Glomerular visceral epithelial cell (primary cell): Measurements from ENCODE around the gene KCTD4.
"Not testable (repeated sequence)": the region's sequence is repeated elsewhere in the genome, so short reads cannot be mapped to it uniquely, and the experiment has no call there.

Source experiments
- DNase-seq: peaks from one replicate; pipeline ENCODE4 v3.0.0-alpha.2; 2016; ENCODE audit errors: extremely low spot score

The KCTD4 gene

DNA sequence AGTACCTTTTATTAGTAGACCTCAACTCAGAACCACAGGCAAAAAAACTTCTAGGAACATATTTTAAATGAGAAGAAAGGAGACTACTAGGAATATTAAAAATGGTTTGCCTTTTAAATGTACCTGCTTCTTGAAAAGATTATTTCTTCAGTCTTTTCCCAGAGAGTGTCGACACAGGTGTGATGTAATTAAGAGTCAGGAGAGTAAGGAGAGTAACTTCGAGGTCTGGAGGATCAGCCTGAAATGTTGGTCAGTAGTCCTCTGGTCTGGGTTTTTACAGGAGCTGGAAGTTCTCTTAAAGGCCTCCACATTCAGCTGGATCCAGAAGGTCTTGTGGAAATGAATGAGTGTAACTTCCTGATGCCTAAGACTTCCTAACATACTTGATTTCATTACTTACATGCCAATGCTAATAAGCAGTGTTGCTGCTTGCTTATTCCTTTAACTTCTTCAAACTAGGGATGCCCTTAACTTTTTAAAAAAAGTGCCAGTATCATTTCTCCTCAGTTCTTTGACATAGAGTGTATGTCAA, at the start of gene KCTD4:
Gene KCTD4, minus strand, starts transcription at position 345 of the 532 bp plus-strand sequence. CDS start 6,478 bp downstream, outside the sequence.
- DNase-seq: no peak

DNA sequence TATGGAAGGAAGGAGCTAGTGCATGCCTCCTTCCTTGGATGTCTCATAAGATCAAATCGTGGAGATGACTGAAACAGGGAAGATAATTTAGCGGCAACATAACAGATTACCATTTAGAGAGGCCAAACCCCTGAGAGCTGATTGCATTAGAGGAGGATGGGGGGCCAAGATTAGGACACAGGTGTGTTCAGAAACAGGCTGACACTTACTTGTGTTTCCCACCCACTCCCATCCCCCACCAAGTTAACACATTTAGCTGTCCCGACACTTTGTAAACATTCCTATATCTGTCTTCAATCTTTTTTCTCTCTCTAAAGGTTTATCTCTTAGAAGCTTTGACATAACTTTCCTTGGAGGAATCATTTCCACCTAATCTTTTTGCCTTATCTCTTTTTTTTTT, 48.8 kb upstream of the KCTD4 start:
- DNase-seq: no peak

DNA sequence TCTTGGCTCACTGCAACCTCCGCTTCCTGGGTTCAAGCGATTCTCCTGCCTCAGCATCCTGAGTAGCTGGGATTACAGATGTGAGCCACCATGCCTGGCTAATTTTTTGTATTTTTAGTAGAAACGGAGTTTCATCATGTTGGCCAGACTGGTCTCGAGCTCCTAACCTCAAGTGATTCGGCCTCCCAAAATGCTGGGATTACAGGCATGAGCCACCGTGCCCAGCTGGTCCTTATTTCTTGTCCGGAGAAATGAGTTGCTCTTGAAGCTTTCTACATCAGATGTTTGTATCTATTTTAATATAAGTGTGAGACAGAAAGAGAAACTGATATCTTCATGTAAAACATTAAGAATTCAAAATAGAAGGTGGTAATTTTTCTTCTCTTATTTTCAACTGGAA, 43.9 kb upstream of the KCTD4 start:
- DNase-seq: not testable (repeated sequence)

DNA sequence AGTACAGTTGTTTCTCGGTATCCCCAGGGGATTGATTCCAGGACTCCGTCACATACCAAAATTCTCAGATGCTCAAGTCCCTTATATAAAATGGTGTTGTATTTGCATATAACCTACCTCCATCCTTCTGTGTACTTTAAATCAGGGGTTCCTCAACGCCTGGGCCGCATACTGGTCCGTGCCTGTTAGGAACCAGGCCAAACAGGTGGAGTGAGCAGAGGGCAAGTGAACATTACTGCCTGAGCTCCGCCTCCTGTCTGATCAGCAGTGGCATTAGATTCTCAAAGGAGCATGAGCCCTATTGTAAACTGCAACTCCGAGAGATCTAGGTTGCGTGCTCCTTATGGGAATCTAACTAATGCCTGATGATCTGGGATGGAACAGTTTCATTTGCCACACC, 42.2 kb upstream of the KCTD4 start:
- DNase-seq: no peak

DNA sequence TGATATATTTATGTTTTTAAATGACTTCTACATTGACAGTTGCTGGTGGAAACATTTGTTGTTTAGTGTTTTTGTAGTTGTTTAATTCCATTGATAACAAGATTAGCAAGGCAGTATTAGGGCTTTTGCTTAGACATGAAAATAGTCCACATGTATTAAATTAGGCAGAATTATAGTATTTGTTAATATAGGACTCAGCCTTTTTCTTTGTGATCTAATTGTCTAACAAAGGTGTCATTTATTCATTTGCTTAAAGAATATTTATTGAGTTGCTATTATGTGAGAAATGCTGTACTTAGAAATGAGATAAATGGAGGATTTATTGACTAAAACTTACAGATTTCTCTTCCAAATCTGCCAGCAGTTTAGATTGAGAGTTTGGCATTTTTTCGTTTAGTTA, 41.7 kb upstream of the KCTD4 start:
- DNase-seq: no peak

DNA sequence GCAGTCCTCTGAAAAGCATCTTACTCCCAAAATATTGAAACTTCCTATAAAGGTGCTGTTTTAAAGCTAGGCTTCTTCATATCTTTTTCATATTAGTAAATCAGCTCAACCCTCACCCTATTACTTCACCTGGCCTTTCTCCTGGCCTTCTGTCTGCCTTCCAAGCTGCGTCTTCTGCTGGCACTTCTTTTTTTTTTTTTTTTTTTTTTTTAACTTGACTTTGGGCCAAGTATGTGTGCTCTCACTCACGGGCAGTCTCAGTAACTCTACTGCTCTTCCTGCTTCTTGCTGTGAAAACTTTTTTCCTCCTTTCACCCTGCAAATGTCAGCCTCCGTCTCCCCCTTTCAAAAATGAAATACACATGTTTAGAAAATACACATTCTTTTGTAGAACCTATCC, 41.2 kb upstream of the KCTD4 start:
- peak; percentile 63 for DNase-seq

DNA sequence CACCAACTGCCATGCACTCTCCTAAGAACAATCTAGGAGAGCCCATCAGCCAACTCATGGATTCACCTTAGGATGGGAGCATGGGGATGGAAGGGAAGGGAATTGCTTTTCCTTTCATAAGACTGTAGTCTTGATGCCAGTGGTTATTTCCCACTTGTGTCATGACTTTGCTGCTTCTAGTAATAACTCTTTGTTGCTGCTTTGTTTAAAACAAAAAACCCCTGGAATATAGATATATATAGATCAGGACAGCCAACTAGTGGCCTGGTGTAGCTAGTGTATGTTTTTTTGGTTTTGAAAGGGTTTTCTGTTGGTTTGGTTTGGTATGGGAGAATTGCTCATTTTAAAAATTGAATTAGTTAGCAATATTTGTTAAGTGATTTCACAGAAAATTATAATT, 39.3 kb upstream of the KCTD4 start:
- DNase-seq: no peak

DNA sequence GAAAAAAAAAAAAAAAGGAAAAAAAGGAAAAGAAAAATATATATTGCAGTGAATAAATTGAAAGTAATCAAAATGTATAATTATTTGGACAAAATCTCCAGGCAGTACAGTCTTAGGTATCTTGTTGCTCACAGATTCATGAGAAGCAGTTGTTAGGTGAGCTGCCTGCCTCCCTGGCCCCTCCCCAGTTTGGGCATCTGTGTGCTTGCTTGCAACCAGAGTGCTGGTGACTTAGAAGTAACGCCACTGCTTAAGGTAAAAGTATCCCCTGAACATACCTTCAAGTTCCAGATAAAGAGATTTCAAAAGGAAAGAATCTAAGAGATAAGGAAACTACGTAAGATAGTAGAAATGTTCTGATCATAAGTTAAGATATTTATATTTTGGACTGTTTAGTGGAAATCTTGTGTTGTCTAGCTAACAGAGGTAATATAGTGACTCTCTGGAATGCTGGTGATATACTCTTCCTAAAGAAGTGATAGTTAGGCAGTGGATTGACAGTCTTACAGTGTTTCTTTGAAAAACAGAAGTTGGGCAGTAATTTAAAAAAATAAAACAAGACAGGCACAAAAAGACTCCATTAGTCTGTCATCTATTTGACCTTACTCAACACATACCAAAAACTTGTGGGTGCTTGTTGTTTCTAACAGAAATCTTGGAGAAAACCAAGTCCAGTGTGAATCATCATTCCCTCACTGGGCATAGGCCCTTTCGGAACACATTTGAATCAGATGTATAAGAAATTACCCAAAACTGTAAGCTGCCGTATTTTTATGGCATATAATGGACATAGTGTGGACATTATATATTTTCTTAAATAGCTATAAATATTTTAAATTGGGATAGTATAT, 38.3 kb upstream of the KCTD4 start:
- no peak for DNase-seq

DNA sequence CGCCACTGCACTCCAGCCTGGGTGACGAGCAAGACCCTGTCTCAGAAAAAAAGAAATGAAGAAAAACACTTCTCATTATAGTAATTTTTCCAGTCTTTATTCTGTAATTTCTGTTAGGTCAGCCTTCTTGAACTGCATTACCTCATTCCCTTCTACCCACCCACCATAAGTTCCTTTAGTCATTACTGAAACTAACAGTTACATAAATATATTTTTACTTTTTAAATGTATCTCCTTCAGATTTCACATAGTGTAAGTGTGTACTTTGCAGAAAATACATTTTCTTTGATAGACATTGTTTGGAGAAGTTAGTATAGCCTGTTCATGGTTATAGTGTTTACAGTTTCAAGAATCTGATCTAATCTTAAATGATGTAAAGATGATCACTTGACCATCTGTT, 31.7 kb upstream of the KCTD4 start:
- no peak for DNase-seq

DNA sequence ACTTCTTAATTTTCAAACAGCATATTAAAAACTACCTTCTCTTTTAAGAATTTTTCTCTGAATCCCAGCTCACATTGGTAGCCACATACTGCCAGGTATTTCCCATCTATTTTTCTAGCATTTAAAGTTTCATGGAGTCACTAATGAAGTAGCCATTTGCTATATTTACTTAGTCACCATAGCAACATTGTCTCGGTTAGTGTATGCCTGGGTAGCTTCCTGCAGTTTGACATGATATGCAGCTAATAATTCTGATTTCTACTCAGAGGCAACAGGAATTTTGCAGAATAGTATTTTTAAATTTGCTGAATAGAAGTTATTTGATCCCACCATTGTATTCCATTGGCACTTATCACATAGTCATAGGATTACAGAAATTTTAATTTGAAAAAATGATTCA, 30.9 kb upstream of the KCTD4 start:
- peak; percentile 32 for DNase-seq

DNA sequence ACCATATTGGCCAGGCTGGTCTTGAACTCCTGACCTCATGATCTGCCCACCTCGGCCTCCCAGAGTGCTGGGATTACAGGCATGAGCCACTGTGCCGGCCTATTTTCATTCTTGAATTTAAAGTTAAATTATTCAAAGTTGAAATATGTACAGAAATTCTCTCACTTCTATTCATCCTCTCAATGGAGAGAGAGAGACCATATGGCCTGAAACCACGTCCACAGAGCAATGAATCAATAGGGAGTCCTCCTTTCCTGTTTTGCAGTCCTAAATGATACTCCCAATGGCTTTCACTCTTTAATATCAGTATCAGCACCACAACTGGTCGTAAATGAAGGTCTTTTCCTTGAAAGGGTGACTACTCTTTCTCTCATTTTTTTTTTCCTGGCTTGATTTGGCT, 30.5 kb upstream of the KCTD4 start:
- no peak for DNase-seq

DNA sequence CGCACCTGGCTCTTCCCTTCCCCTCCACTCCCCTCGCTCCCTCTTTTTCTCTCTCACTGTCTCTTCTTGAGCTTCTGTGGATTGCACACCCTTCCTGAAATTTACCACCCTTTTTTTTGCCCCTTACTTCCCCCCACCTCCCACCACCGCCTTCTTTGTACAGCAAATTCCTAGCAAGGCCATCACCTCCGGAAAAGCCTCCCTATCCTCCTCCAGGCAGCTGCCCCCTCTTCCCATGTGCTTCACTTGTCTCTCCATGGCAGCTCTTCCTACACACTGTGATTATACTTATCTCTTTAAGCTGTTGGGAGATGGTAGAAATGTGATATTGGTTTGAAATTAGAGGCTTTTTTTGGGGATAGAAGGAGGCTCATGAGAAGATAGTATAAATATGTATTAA, 28.3 kb upstream of the KCTD4 start:
- no peak for DNase-seq

DNA sequence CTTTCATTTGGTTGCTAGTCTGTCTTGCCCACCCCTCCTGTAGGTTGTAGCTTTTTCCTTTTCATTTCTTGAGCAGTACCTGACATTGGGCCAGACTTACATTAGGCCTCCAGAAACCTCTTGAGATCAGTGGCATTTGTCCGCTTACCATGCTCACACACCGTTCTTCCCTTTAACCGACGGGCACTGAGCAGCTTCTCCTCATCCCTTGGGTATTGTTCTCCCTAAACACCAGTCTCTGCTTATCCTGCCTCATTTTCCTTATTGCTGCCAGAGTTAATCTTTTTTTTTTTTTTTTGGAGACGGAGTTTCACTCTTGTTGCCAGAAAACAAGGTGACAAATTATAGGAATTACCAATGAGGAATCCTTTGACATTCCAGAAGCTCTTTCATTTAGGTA, 27.2 kb upstream of the KCTD4 start:
- no peak for DNase-seq

DNA sequence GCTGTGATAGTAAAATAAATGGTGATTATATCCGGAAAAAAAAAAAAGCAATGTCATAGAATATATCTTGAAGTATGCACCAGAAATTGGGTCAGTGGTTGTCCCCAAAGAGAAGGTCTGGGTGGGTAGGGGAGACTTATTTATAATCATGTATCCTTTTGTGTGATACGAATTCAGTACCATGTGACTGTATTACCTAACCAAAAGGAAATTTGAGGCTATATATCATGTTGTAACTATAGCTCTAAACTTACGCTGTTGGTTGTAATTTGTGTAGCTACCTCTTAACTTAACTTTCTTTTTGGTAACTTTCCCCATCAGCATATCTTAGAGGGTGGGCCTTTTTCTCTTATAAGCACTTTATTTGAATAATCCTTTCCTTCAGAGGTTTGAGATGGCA, 25.2 kb upstream of the KCTD4 start:
- no peak for DNase-seq

DNA sequence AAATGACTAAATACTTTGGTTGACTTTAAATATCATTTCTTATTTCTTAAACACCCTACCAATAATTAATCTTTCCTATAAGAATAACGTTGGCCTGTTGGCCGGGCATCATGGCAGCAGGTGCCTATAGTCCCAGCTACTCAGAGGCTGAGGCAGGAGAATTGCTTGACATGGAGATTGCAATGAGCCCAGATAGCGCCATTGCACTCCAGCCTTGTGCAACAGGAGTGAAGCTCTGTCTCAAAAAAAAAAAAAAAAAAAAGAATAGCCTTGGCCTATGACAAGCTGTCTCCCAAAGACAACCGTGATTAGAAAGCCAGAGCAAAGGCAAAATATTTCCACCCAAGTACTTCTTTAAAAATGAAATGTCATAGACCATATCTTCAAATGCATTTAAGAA, 24.5 kb upstream of the KCTD4 start:
- DNase-seq: no peak

DNA sequence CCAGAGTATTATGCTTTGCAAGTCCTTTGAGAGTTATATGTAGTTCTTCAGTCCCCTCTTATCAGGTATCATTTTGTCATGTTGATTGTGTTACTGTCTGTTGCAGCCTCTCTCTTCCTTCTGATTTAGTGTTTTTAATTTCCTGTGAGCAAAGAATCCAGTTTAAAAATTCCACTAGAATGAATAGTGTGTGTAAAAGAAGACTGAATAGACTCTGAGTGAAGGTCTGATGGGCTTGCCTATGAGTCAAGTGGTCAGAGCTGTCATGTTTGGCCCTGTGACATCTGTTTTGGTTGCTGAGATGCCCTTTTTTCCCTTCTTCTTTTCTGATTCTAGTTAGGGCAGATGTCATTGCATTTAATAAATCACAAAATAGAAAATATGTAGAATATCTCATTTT, 23.3 kb upstream of the KCTD4 start:
- DNase-seq: no peak

DNA sequence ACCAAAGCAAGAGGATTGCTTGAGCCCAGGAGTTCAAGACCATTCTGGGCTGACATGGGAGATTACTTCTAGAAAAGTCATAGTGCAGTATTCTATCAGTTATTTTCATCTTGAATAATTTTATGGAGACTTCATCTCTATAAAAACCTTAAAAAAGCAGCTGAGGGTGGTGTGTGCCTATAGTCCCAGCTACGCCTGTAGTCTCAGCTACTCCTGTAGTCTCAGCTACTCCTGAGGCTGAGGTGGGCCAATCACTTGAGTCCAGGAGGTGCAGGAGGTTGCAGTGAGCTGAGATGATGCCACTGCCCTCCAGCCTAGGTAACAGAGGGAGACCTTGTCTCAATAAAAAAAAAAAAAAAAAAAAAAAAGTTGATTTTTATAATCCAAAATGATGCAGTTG, 22.1 kb upstream of the KCTD4 start:
- no peak for DNase-seq

DNA sequence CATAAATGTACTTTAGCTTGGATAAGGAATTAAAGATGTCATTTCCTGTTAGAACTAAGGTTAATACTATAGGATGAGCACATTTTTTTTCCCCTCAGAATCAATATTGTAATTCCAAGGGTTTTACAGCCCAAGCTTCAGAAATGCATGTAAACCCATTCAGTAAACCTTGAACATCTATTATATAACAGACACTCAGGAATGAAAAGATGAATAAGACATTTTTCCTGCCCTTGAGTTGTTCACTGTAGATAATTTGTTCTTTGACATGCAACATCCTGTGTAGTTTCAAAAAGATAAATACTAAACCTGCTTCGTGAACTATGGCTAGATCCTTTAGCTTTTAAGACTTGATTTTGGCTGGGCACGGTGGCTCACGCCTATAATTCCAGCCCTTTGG, 21.7 kb upstream of the KCTD4 start:
- no peak for DNase-seq

DNA sequence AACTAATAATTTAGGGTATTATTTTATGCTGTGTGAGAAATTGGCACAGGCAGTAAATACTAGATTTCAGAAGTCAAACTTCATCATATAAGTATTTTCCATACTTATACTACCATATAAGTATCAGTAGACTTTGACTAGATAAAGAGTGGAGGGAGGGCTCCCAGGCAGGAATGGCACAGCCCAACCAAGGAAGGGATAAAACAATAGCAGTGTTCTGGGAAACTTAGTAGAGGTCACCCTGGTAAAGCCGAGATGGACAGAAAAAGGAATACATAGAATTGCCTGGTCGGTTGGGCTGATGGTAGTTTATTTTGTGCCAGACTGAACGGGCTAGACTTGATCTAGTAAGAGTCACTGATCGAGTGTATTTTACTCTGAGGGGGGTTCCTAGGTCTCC, 19.6 kb upstream of the KCTD4 start:
- DNase-seq: no peak

DNA sequence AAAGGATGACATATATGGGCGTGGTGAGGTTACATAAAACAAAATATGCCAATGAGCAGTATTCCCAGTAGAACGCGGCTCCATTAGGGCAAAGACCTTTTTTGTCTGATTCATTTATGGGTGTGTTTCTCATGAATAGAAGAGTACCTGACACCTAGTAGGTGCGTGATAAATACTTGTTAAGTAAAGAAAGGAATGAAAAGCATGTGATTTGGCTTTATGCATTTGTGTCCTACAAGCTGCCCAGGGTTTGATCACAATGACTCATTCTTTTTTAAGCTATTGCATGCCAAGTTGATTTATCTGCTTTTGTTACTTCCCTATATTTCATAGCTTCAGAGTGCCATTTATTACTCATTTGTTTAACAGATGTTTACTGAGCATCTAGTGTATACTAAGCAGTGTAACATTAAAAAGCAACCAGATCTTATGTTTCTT, 19.1 kb upstream of the KCTD4 start:
- peak; percentile 77 for DNase-seq

DNA sequence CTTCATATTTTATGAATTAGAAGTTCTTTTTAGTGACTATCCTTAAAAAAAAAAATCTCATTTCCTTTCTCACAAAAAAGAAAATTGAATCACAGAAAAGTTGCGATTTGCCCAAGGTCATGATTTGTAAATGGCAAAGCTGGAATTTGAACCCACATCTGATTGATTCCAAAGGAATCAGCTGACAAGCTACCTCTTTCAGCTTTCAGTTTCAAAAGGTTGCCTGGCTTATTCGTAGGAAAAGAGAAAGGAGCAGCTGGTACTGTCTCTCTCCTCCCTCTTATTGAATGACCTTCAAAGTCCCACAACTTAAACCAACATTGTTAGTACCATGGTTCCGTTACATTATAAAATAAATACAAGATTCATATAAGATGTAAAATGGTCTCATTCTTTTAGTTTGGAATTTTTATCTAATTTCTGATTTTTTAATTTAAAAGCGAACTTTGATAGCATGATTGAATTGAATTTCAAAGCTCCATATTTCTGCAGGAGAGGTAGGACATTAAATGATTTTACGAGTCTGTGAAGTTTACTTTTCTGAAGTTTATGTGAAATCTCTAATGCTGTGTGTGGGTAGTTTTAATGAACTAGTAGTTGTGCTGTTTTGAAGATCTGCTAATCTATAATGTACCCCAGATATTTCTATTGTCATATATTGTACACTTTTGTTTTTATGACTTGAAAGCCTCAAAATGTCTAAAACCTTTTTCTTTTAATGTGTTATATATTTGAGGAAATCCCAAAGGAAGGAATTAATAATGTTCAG, 18.5 kb upstream of the KCTD4 start:
- no peak for DNase-seq

DNA sequence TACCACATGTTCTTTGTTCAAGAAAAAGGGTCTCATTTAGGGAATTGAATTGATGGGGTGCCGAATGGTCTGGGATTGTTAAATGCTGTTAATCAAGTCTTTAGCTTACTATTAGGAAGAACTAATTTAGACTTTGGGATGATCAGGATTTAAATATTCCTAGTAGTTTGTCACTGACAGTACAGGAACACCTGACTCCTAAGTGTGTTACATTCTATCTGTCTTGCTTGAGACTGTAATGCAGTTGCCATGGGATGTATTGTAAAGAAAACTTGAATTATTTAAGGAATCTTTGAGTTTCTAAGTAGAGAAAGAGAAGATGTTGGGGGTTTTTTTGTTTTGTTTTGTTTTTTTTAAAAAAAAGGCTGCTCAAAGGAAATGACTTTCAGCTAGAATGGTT, 17.8 kb upstream of the KCTD4 start:
- no peak for DNase-seq

DNA sequence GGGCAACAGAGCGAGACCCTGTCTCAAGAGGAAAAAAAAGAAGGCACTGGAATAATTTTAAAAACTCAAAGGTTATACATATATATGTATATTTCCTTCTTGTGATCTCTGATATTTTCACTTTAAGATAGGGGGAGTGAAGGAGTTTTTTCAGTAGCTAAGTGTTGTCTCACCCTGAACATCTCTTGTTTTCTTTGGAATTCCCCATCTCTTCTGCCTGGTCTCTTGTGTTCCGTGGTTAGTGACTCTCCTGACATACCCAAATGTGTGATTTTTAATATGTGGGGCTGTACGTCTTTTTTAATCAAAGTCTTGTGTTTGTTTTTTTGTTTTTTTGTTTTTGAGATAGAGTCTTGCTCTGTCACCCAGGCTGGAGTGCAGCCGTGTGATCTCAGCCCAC, 15.3 kb upstream of the KCTD4 start:
- no peak for DNase-seq
